DND-41 (cell line): ENCODE measurements around the gene GRM3.

ENCODE experiments used
- EZH2 ChIP-seq: IDR thresholded peaks from 3 replicates; pipeline ENCODE4 v1.6.1; 2012; ENCODE audit warnings: borderline replicate concordance, low read depth, mild to moderate bottlenecking, moderate library complexity, low read length, inconsistent platforms; ENCODE audit not compliant: severe bottlenecking
- TF ChIP-seq, protein P1 (sequence below): IDR thresholded peaks from 2 replicates; pipeline ENCODE4 v1.5.1; 2012; ENCODE audit warnings: borderline replicate concordance, low read length, moderate library complexity, mild to moderate bottlenecking; ENCODE audit not compliant: poor library complexity, severe bottlenecking; ENCODE audit errors: extremely low read depth

GRCh38 chr7:86644282-86645224, 844 bp downstream of the GRM3 start:
- TF ChIP-seq, protein P1, sequence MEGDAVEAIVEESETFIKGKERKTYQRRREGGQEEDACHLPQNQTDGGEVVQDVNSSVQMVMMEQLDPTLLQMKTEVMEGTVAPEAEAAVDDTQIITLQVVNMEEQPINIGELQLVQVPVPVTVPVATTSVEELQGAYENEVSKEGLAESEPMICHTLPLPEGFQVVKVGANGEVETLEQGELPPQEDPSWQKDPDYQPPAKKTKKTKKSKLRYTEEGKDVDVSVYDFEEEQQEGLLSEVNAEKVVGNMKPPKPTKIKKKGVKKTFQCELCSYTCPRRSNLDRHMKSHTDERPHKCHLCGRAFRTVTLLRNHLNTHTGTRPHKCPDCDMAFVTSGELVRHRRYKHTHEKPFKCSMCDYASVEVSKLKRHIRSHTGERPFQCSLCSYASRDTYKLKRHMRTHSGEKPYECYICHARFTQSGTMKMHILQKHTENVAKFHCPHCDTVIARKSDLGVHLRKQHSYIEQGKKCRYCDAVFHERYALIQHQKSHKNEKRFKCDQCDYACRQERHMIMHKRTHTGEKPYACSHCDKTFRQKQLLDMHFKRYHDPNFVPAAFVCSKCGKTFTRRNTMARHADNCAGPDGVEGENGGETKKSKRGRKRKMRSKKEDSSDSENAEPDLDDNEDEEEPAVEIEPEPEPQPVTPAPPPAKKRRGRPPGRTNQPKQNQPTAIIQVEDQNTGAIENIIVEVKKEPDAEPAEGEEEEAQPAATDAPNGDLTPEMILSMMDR, result no peak
- no peak for TF ChIP-seq EZH2
